Measurements from ENCODE around the gene ATP8A2.

- TF ChIP-seq RELA (IDR thresholded peaks at IDR 0.05; ENCODE audit: borderline replicate concordance, partially characterized antibody), result no peak
- no peak for TF ChIP-seq SIN3A (IDR thresholded peaks at IDR 0.05; ENCODE audit: low read depth, low read length)
- TF ChIP-seq POLR2A (IDR thresholded peaks at IDR 0.05; ENCODE audit: low read depth, low read length), result no peak
- TF ChIP-seq SMAD1 (IDR thresholded peaks at IDR 0.05; ENCODE audit: low read depth, partially characterized antibody), result no peak
- TF ChIP-seq TCF12 (IDR thresholded peaks at IDR 0.05; ENCODE audit: low read depth, low read length), result no peak
- TF ChIP-seq CBX3 (IDR thresholded peaks at IDR 0.05; ENCODE audit: borderline replicate concordance, low read depth), result no peak
- no peak for TF ChIP-seq TARDBP (IDR thresholded peaks at IDR 0.05; ENCODE audit: borderline replicate concordance)
- no peak for TF ChIP-seq DPF2 (IDR thresholded peaks at IDR 0.05)
- no peak for TF ChIP-seq CTCF (IDR thresholded peaks at IDR 0.05 in 2 of 3, conservative IDR thresholded peaks at IDR 0.05 in 1 of 3; ENCODE audit: control insufficient read depth in 2 of 3, extremely low read depth in 1 of 3, insufficient read depth in 1 of 3, low read depth in 3 of 3, low read length in 3 of 3)
- no peak for TF ChIP-seq YY1 (IDR thresholded peaks at IDR 0.05; ENCODE audit: low read depth, low read length)
- TF ChIP-seq MTA3 (IDR thresholded peaks at IDR 0.05; ENCODE audit: borderline replicate concordance, low read length), result no peak
These were observed 166.5 kb downstream of the ATP8A2 start for GRCh38 chr13:25538276-25538675.

Data from GM12878 (cell line).